DLD1 (cell line): Measurements from ENCODE around the gene RPAP2.
"Not testable (repeated sequence)": the region's sequence is repeated elsewhere in the genome, so short reads cannot be mapped to it uniquely, and the experiment has no call there.

ENCODE experiments used
- in situ Hi-C: cut with HindIII; loops from 2 replicates; pipeline ENCODE4 v1.10.0; 2017; ENCODE audit warnings: low sequenced_read_pairs

The RPAP2 gene

DNA sequence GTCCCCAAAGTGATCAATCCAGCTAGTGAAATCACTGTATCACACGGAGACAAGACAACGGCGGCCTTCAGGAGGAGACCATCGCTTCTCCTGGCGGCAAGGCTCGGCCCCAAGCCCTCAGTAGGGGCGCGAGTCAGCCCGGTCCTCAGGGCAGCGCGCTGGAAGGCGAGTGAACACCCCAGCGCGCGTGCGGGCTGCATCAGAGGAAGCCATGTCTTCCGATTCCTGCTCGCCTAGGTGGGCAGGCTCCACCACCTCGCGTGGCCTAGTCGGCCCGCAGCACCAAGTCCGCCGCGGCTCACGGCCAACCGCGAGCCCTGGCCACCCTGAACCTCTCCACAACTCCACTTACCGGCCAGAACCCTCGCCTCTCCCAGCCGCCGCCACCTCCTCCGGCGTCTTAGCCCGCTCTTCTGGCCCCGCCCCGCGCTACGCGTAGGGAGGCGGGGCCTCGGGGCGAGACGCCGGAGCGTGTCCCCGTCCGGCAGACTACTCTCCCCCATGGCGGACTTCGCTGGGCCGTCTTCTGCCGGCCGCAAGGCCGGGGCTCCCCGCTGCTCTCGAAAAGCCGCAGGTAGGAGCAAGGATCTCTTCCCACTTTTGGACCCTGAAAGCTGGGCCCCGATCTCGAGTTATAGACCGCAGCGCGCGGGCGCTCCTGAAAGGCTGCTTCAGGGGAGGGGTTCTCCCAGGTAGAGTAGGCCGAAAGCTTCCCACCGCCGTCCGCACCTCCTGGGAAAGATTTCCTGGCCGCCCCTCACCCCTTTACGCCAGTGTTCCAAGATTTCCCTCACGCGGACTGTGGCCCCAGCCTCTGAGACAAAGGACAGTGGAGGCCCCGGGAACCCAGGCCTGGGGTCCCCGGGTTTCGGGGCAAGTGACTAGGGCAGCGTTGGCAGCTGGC lies at the start of gene RPAP2, which contains the start of gene GLMN:
Gene RPAP2, plus strand, starts transcription at position 487 of the 904 bp plus-strand sequence. Its CDS starts 15 bp downstream, at position 502.
Gene GLMN, minus strand, starts transcription at position 415 of the 904 bp plus-strand sequence. CDS start 988 bp downstream, outside the sequence.
- in situ Hi-C loops: no loop called here

DNA sequence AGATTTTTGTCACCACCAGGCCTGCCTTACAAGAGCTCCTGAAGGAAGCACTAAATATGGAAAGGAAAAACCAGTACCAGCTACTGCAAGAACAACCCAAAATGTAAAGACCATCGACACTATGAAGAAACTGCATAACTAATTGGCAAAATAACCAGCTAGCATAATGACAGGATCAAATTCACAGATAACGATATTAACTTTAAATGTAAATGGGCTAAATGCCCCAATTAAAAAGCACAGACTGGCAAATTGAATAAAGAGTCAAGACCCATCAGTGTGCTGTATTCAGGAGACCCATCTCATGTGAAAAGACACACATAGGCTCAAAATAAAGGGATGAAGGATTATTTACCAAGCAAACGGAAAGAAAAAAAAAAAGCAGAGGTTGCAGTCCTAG lies 44.1 kb upstream of the RPAP2 start:
- in situ Hi-C loops: not testable (repeated sequence)

DNA sequence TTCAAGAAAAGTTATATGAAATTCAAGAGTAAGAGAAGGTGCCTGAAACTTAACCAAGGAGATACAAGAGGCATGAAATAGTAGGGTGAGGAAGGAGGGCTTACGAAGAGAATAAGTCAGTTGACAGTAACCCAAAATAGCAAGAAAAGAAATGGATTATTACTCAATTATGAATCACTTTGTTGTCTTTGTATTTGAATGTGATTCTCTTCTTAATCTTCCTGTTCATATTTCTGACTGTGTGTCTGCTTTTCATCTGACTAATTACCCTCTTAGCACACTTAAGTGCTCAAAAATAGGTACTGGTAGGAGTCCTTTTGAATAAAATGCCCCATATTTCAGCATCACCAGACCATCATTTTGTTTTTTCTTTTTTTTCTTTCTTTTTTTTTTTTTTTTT lies 39.5 kb upstream of the RPAP2 start:
- in situ Hi-C loops: no loop called here

DNA sequence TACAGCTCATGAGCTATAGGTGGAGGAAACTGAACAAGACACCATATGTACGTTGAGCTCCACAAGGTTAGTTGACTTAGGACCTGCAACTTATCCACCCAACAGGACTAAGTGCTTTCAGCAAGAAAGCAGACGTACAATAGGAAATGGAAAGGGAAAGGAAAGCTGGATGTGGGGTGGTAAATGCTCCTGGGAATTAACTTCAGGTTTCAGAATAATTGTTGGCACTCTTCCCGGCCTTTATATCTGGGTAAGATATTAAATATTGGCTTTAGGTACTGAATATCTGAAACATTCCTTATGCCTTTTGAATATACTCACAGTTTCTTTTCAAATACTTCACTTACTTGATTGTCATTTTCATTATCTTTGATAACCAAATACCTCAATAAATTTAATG lies 36.3 kb upstream of the RPAP2 start:
- in situ Hi-C loops: no loop called here

DNA sequence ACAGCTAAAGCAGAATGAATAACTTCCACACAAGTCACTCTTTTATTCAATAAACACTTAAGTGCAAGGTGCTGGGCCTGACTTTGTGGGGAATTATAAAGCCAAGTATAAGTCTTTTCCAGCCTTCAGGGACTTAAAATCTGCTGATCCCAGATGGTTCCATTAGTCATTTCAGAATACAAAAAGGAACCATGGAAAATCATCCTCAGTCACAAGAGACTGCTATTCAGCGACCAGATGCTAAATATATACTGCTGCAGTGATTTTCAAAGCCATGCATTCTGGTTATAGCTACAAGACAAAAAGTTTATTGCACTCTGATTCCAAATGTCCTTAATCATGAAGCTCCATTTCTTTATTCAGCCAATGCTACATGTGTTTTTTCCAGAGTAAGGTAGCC lies 25.8 kb upstream of the RPAP2 start:
- in situ Hi-C loops: no loop called here

DNA sequence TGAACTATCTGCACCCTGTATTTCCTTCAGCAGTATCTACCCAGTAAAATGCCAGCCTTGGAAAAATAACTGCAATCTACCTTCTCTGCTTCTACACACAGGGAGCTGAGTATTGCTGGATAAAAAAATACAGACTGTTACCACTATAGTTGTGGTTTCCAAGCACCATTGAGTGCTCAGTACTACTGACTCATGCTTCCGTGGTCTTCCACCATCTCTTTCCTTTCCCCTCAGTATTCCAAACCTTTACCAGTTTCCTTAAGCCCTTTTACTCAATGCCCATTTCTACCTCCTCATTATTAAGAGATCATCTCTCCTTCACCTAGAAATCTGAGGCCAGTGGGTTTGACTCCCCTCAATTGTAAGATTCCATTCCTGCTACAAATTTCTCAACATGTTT lies 23.9 kb upstream of the RPAP2 start:
- in situ Hi-C loops: no loop called here

DNA sequence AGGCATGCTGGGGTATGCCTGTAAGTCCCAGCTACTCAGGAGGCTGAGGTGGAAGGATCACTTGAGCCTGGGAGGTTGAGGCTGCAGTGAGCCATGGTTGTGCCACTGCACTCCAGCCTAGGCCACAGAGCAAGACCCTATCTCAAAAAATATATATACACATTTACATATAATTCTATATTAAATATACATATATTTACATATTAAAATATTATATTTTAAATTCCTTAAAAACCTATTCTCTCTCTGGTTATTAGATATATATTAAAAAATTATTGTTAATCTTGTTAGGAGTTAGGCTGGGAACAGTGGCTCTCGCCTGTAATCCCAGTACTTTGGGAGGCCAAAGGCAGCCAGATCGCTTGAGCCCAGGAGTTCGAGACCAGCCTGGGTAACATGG lies 22.8 kb upstream of the RPAP2 start:
- in situ Hi-C loops: no loop called here

DNA sequence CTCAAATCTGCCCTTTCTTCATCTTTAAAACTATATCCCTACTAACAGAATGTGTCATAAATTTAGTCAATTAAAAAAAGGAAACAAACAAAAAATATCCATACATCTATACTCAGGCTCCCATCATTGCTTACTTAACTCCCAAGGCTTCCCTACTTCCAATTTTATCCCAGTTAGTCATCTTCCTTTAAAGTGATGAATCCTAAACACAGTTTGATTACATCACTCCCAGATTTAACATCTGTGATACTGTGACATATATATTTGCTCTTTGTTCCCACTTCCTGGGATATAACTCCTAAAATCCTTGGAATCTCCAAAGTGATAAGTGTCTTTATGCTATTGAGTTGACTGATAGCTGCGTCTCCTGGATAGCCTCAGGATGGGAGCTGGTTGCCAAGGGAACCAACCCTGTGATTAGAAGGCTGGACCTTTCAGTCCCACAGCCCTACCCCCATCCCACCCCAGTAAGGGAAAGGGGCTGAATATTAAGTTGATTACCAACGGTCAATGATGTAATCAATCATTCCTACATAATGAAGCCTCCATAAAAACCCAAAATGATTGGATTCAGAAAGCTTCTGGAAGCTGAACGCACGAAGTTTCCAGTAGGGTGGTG lies 21.6 kb upstream of the RPAP2 start:
- in situ Hi-C loops: no loop called here

DNA sequence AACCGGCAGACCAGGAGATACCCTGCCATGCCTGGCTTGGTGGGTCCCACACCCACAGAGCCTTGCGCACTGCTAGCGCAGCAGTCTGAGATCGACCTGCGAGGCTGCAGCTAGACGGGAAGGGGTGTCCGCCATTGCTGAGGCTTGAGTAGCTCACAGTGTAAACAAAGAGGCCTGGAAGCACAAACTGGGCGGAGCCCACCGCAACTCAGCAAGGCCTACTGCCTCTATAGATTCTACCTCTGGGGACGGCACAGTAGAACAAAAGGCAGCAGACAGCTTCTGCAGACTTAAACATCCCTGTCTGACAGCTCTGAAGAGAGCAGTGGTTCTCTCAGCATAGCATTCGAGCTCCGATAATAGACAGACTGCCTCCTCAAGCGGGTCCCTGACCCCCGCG lies 19.1 kb upstream of the RPAP2 start:
- in situ Hi-C loops: not testable (repeated sequence)

DNA sequence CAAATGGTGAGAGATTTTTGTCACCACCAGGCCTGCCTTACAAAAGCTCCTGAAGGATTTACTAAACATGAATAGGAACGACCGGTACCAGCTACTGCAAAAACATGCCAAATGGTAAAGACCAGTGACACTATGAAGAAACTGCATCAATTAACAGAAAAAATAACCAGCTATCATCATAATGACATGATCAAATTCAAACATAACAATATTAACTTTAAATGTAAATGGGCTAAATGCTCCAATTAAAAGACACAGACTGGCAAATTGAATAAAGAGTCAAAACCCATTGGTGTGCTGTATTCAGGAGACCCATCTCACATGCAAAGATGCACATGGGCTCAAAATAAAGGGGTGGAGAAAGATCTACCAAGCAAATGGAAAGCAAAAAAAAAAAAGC lies 17.4 kb upstream of the RPAP2 start:
- in situ Hi-C loops: not testable (repeated sequence)

DNA sequence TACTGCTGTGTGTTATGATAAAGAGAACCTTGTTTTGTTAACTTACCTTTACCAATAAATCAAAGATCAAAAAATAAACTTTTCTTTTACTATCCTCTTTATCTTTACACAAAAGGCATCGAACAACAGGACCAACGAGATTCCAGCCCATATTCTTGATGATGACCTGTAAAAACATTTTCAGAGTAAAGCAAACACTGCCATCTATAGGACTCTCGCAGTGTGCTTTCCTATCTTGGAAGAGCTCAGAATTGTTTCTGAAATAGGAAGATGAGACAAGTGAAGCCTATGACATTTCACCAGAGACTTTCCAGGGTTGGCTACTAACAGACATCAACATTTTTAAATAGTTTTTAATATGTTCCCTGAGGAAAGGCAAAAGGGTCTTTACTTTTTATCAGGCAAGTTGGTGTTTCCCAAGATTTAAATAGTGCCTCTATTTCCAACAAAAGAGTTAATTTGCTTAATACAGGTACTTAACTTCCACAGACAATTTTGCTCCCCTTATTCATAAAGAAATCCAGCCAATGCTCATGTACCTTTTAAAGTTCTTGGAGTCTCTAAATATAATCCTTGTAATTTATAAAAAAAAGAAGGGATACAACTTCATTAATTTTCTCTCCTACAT lies 7.4 kb upstream of the RPAP2 start:
- in situ Hi-C loops: no loop called here

DNA sequence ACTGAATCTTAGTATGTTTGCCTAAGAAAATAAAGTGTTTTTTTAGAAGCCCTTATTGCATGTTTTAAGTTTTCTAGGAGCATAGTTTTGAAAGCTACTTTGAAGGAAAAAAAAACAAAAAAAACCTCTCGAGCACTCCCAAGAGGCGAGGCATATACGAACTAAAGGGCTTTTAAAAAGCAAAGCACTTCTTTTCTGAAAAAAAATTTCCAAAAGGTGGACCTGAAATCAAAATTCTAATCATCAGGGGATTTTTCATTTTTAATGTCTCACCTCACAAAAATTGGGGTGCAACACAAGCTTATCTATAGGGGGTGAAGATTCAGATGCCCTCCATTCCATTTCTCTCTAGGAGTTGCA lies 666 bp upstream of the RPAP2 start:
- in situ Hi-C loops: no loop called here

DNA sequence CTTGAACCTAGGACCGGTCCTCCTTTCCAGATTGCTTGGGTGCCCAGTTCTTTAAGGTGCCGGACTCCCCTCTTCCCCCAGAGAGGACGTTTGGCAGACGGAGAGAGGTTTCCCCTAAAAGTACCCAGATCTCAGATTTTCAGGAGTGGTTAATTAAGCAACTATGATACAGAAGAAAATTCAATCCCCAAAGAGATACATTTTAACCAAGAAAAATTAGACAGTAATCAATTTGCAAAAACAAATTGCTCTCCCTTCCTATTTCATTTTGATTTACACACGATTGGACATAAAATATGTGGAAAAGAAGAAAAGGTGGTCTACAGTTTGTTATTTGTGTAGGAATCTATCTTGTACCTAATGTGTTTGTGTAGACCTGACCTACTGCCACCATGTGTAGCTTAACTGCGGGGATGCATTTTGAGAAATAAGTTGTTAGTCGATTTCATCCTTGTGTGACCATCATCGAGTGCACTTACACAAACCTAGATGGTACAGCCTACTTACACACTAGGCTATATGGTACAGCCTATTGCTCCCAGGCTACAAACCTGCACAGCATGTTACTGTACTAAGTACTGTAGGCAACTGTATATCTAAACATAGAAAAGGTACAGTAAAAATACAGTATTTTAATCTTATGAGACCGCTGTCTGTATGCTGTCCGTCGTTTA lies 755 bp downstream of the RPAP2 start:
- in situ Hi-C loops: loop anchor here (5.0 kb wide), 1 partner anchor 32 kb away; no protein-coding TSS in a partner anchor

DNA sequence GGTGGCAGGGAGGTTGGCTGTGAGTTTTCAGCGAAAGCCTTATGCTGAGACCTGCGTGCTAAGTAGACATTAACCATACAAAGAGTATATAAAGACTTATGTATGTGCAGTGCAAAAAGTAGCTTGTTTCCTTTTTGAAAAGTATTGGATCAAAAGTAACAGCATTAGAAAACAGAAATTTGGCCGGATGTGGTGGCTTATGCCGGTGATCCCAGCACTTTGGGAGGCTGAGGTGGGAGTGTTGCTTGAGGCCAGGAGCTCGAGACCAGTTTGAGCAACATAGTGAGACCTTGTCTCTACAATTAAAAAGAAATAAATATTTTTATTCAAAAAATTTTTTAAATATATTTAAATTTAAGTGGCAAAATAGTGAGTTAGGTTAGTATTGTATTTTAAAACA lies 2.2 kb downstream of the RPAP2 start:
- in situ Hi-C loops: loop anchor here (5.0 kb wide), 1 partner anchor 34 kb away; no protein-coding TSS in a partner anchor

DNA sequence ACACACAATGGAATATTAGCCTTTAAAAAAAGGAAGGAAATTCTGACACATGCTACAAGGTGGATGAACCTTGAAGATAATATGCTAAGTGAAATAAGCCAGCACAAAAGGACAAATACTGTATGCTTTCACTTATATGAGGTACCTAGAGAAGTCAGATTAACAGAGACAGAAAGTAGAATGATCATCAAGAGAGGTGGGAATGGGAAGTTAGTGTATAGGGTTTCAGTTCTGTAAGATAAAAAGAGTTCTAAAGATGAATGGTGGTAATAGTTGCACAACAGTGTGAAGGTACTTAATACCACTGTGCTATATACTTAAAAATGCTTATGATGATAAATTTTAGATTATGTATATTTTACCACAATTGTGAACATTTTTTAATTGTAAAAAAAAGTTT lies 7.2 kb downstream of the RPAP2 start:
- in situ Hi-C loops: no loop called here

DNA sequence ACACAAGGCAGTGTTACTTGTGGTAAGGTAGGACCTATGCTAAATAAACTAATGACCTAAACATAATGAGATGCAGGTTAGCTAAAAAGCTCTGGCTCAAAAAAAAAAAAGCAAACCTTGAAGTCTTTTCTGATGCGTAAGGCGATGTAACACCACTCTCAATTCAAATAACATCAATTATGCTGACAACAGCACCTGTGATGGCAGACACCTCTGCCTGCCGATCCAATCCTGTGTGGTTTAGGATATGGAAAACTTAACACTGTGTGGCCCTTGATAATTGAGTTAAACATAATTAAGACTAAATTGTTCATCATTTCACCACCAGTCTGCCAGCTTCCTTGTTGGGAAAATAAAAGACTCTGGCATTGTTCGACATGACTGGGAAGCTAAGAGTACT lies 9.1 kb downstream of the RPAP2 start:
- in situ Hi-C loops: no loop called here

DNA sequence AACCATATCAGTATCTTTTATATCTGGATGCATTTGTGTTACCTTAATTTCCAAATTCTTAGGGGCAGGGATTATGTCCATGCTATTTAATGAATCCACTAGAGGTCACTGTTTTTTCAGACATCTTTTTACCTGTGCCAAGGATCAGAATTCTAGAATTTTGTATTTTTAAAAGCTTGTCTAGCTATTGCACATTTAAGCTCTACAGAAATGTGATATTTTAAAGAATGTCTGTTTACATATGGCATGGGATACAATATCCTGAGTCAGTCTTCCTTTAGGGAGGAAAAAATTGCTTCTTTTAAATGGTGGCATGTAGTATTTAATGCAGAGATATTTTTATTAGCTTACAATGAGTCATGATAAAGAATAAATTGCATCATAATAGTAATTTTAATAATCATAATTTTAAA lies 11.3 kb downstream of the RPAP2 start:
- in situ Hi-C loops: no loop called here

DNA sequence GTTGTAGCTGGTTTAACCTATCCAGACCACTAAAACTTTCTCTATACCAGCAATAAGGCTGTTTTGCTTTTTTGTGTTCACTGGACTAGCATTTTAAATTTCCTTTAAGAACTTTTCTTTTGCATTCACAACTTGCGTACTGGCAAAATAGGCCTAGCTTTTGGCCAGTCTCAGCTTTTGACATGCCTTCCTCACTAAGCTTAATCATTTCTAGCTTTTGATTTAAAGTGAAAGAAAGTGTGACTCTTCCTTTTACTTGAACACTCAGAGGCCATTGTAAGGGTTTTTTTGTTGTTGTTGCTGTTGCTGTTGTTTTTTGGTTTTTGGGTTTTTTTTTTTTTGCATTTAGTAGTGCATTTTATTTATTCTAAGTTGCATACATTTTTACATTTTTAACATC lies 15.2 kb downstream of the RPAP2 start:
- in situ Hi-C loops: no loop called here

DNA sequence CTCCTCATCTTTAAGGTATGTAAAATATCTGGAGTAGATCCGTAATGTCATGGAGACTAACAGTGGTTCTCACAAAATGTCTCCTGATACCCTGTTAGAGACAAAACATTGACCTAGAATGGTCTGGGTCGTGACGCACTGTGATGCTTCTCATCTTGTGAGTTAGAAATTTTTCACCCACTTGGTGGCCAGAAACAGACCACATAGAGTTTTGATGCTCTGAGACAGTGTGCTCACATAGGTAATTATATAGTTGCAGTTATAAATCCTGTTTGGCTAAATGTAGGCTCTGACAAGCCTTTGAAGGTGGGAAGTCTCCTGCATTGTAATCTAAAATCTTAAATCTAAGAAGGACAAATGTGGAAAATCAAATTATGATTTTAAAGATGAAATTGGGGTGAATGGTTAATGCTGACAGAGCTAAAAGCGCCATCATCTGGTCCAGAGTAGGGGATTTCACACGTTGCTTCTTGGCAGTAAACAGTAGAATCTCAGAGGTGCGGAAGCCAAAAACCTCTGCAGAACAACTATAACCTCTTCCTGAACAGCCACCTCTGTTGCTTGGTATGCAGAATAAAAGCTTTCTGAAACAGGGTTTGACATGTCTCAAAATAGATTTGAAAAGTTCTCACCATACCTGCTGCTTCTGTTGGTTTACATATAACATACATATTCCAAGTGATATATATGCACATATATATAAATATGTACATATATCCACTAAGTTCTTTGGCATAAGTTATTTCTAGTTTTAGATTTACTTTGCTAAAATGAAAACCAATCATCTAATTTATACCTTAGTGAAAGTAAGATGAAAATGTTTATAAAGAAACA lies 17.1 kb downstream of the RPAP2 start:
- in situ Hi-C loops: no loop called here

DNA sequence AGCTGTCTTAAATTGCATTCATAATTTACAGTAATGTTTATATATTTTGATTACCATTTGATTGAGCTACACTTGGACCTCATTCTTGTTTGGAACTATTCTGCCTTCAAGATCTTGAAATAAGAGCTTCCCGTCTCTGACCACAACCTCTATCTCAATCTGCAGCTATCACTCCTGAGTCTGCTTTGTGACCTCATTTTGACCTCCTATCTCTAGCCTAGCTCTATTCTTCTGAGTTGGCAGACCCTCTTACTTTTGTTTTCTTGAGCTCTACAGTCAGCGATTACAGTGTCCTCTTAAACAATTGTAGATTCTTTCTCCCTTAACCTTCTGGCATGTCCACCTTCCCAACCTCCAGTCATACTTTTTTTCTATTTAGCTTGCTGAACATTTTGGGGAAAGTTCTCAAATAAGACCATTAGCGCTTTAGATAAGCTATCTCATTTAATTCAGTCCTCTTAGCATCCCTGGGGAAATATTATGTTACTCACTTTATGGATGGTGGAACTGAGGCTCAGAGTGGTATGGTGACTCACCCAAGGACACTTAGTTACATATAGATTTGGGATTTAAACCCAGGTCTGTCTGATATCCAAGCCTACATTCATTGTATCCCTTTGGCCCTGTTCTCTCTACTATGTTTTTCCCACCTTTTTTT lies 19.1 kb downstream of the RPAP2 start:
- in situ Hi-C loops: no loop called here
